ENCODE data around the gene NBPF6.
"Not testable (repeated sequence)": the region's sequence is repeated elsewhere in the genome, so short reads cannot be mapped to it uniquely, and the experiment has no call there.

The NBPF6 gene, protein sequence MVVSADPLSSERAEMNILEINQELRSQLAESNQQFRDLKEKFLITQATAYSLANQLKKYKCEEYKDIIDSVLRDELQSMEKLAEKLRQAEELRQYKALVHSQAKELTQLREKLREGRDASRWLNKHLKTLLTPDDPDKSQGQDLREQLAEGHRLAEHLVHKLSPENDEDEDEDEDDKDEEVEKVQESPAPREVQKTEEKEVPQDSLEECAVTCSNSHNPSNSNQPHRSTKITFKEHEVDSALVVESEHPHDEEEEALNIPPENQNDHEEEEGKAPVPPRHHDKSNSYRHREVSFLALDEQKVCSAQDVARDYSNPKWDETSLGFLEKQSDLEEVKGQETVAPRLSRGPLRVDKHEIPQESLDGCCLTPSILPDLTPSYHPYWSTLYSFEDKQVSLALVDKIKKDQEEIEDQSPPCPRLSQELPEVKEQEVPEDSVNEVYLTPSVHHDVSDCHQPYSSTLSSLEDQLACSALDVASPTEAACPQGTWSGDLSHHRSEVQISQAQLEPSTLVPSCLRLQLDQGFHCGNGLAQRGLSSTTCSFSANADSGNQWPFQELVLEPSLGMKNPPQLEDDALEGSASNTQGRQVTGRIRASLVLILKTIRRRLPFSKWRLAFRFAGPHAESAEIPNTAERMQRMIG

DNA sequence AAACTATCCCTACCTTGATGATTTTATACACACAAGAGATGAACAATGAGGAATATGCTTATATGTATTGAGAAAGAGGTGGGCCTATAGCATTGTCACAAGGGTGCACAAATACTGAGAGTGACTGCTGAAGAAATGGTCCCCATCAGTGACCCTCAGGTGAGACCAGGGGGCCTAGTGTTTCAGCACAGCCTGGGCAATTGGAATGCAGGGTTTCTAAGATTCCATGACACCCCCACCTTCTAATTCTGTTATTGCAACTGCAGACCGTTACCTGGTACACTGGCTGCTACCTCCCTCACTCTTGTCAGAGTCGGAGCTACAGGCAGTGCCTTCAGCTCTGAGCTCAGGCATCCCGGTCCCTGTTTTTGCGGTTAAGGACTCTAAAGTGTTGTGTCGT lies at the start of gene NBPF6:
Gene NBPF6, plus strand, starts transcription at position 301 of the 400 bp plus-strand sequence. CDS start 259 bp downstream, outside the sequence.
- in situ Hi-C loops (cut with MboI; ENCODE audit: low sequenced_read_pairs) = not testable (repeated sequence)

DNA sequence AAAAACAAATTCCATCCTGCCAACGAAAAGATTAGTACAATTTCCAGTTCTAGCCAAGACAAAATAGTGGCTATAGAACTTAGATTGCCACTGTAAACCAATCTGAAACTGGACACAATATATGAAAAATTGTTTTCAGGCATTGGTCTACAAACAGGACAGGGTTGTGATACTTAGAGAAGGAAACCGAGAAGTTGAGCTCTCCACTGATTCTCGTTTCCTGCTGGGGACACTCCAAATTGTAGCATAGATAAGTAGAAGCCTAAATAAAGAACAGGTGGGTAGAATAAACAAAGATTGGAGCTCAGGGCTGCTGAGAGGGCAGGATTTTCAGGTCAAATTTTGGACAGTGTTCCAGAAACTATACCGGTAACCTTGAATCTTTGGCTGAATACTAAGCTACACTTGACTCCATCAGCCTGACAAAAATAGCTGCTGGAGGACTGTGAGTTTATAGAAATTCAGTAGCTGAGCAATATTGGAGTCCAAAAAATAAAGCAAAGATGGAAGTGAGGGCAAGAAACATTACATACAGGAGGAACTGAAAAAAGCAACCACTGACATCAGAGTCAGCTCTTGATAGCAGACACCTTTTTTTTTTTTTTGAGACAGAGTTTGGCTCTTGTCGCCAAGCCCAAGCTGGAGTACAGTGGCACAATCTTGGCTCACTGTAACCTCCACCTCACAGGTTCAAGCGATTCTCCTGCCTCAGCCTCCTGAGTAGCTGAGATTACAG lies 38.9 kb upstream of the NBPF6 start:
- in situ Hi-C loops (cut with MboI; ENCODE audit: low sequenced_read_pairs) = not testable (repeated sequence)

DNA sequence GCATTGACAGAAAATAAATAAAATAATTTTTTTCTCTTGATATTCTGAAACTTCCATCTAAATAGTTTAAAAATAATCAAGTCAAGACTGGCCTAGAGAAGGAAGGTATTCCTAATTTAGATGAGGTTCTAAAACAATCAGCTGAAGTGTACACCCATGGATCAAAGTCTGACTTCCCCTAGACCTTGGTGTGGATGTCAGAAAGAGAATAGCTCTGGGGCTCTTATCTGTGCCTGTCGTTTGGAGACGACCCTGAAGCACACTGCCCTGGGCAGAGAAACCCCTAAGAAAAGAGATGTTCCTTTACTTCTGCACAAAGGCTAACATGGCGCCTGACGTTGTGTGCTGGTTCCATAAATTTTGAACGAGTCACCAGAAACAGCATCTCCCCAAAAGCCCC lies 30.0 kb upstream of the NBPF6 start:
- in situ Hi-C loops (cut with MboI; ENCODE audit: low sequenced_read_pairs) = not testable (repeated sequence)

DNA sequence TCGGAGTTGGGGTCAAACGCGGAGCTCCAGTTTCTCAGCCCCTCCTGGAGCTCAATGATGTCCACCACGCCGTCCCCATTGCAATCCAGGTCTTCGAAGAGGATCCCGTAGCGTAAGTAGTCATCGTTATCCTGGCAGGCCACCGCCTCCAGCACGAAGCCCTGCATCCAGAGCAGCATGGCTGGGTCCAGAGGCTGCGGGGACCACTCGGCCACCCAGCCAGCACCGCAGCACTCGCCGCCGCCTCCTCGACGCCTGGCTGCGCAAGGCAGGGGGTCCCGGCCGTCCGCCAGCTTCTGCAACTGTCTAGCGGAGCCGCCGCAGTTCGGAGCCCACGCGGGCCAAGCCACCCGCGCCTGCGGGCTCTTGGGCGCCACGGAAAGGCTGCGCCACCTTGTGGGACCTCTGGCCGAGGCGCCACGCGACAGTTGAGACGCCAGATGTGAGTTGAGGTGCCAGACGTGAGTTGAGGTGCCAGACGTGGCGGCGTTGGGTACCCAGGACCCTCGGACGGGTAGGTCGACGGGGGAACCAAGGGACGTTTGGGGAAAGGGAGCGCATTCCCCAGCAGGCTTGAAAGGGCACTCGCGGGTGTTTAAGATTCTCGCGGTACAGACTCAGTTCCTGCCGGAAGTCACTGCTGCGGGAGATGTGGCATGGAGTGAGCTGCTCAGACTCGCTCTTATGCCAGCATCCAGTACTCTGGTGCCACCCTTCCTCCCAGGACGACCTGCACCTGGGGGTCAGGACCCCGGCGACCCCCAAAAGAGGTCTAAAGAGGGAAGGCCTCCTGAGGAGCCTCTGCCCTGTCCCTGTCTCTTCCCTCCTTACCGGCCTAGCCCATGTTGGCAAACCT lies 28.9 kb upstream of the NBPF6 start:
- in situ Hi-C loops (cut with MboI; ENCODE audit: low sequenced_read_pairs) = not testable (repeated sequence)

DNA sequence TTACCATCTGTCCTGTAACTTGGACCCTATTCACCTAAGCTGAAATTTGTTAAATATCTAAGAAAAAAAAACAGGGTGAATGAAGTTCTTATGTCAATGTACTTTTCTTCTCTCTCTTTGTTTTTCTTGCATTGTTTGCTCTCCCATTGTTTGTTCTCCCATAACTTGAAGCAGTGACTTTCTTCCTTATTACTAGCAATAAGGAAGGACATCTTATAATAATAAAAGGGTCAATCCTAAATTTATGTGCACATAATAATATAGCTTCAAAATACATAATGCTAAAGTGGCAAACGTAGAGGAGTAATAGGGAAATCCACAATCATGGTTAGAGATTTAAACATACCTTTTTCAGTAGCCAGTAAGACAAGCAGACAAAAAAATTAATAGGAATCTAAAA lies 23.3 kb upstream of the NBPF6 start:
- in situ Hi-C loops (cut with MboI; ENCODE audit: low sequenced_read_pairs) = not testable (repeated sequence)

DNA sequence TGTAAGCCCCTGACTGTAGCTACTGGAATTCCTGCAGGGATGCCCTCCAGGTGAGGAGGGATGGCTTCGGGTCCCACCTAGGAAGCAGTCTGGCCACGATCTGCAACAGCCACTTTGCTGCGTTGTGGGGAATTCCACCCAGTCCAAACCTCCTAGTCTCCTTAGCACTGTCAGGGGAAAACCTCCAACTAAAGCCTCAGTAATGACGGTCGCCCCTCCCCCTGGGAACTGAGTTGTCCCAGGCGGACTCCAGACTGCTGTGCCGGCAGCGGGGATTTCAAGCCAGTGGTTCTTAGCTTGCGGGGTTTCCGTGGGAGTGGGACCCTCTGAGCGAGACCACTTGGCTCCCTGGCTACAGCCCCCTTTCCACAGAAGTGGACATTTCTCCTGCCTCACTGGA lies 18.1 kb upstream of the NBPF6 start:
- in situ Hi-C loops (cut with MboI; ENCODE audit: low sequenced_read_pairs) = not testable (repeated sequence)

DNA sequence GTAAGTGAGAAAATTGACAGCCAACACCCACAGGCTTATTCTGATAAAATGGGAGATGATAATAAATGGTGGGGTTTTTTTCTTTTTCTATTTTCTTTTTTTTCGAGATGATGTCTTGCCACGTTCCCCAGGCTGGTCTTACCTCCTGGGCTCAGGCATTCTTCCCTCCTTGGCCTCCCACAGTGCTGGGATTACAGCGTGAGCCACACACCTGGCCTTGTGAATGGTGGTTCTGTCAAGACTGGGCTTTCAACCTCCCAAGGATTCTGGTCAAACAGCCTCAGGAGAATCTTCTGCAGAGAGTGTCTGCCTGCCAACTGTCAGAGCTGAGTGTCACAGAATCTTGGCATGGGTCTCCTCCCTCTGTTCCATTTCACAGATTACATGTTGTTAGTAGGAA lies 16.7 kb upstream of the NBPF6 start:
- in situ Hi-C loops (cut with MboI; ENCODE audit: low sequenced_read_pairs) = not testable (repeated sequence)

DNA sequence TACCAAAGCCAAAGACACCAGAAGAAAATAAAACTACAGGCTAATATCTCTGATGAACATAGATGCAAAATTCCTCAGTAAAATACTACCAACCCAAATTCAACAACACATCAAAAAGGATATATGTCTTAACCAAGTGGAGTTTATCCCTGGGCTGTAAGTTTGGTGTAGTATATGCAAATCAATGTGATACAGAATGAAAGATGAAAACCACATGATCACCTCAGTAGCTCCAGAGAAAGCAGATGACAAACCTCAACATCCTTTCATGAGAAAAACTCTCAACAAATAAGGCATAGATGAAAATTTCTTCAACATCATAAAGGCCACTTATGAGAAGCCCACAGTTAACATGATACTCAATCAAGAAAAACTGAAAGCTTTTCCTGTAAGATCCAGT lies 11.6 kb upstream of the NBPF6 start:
- in situ Hi-C loops (cut with MboI; ENCODE audit: low sequenced_read_pairs) = not testable (repeated sequence)

DNA sequence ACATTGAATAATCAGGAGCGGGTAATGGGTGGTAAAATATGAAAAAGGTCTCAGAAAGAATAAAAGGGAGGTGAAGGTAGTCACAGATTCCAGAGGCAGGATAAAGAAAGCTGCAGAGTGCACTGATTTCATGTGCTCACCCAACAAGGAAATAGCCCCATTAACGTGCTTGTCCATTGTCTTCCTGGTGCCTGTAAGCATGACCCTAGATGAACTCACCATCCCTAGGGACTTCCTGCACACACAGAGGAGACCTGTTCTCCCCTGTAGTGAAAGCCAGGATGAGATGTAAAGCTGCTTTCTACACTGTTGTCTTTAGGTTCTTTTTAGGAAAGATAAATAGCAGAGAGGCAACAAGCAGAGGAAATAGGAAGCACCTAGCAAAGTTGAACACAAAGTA lies 4.4 kb downstream of the NBPF6 start:
- in situ Hi-C loops (cut with MboI; ENCODE audit: low sequenced_read_pairs) = not testable (repeated sequence)

DNA sequence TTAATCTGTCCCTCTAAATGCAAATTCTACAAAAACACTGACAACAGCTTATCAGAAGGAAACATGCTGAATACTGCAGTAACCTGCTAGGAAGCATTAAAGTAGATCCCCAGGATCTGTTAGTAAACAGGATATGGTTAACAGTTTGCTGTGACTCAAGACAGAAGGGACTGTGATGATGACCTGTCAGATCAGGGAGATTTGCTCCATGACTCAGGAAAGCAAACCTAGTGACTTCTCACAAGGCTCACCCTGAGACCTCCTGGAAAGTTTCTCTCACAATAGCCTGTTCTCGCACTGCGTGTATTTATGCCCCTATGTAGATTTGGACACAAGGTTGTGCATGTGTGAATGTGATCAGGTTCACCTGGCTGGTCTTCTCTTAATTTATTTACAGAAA lies 8.5 kb downstream of the NBPF6 start:
- in situ Hi-C loops (cut with MboI; ENCODE audit: low sequenced_read_pairs) = not testable (repeated sequence)

DNA sequence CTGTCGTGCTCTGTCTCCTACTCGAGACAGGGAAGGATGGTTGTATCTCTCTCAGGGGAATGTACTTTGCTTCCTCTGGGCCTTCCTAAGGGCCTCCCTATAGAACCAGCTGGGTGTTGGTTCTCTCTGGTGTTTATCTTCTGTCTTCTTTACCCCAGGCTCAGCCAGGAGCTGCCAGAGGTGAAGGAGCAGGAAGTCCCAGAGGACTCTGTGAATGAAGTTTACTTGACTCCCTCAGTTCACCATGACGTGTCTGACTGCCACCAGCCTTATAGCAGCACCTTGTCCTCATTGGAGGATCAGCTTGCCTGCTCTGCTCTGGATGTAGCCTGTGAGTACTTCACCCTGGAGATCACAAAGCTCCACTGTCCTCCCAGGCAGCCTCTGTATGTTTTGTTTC lies 11.6 kb downstream of the NBPF6 start:
- in situ Hi-C loops (cut with MboI; ENCODE audit: low sequenced_read_pairs) = not testable (repeated sequence)

DNA sequence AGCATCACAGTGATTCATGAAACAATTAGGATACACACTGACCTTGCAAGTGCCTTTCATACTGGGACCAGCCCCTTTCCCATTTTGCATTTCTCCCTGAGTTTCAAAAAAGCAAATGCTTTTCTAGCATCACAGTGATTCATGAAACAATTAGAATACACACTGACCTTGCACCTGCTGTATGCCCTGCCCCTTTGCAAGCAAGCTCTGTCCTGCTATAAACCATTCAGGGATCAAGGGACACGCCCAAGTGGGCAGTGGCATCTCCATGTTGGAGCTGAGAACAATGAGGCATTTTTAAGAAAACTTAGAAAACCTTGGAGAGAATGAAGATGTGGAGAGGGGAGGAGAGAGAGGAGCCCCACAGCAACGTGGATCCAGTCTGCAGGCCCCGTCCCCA lies 13.8 kb downstream of the NBPF6 start:
- in situ Hi-C loops (cut with MboI; ENCODE audit: low sequenced_read_pairs) = not testable (repeated sequence)

DNA sequence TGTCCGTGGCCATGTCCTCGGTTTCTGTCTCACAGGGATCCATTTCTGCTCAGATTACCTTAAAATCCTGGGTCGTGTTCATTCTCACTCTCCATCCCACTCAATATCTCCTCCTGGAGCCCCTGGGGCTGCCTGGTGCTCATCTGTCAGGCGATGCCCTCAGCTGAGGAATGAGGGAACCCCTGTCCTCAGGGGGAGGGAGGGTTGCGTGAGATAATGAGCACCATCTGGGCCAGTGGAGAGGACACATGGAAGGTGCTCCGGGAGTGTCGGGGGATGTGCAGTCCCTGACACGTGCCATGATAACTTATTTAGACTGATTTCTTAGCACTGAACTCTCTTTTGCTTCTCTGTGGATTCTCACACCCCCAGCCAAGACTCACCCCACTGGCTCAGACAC lies 16.0 kb downstream of the NBPF6 start:
- in situ Hi-C loops (cut with MboI; ENCODE audit: low sequenced_read_pairs) = not testable (repeated sequence)

DNA sequence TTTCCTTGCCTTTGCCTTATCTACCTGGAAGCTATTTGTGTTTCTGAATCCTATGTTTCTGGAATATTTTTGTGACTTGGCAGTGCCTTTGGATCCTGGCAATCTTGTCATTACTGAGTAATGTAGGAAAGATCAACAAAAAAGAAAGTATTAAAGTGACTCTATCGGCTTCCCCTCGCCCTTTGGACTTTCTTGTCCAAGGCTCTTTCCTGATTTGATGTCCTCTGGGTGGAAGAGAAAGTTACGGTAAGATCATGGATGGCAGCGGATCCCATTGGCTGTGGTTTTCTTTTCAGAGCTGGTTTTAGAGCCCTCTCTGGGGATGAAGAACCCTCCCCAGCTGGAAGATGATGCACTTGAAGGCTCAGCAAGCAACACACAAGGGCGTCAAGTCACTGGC lies 17.0 kb downstream of the NBPF6 start:
- in situ Hi-C loops (cut with MboI; ENCODE audit: low sequenced_read_pairs) = not testable (repeated sequence)

DNA sequence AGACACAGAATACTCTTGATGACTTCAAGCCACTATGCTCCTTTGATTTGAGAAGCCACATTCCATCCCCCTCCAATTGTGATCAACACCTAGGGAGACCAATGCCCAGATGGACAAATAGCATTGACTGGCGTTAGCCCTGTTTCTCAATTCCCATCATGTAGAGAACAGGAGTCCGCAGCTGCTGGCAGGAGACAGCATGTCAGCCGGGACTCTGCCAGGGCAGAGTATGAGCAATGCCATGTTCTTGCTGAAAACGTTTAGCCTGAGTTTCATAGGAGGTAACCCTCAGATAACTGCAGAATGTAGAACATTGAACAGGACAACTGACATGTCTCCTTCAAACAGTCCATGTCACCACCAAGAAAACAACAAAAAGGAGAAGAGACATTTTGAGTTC lies 20.6 kb downstream of the NBPF6 start:
- in situ Hi-C loops (cut with MboI; ENCODE audit: low sequenced_read_pairs) = not testable (repeated sequence)

DNA sequence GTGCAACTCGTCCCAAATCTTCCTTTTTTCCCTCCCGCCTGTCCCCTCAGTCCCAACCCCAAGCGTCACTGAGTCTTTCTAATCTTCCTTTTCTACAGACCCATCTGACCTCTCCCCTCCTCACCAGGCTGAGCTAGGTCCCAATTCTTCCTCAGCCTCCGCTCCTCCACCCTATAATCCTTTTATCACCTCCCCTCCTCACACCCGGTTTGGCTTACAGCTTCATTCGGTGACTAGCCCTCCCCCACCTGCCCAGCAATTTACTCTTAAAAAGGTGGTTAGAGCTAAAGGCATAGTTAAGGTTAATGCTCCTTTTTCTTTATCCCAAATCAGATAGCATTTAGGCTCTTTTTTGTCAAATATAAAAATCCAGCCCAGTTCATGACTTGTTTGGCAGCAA lies 24.4 kb downstream of the NBPF6 start:
- in situ Hi-C loops (cut with MboI; ENCODE audit: low sequenced_read_pairs) = not testable (repeated sequence)

DNA sequence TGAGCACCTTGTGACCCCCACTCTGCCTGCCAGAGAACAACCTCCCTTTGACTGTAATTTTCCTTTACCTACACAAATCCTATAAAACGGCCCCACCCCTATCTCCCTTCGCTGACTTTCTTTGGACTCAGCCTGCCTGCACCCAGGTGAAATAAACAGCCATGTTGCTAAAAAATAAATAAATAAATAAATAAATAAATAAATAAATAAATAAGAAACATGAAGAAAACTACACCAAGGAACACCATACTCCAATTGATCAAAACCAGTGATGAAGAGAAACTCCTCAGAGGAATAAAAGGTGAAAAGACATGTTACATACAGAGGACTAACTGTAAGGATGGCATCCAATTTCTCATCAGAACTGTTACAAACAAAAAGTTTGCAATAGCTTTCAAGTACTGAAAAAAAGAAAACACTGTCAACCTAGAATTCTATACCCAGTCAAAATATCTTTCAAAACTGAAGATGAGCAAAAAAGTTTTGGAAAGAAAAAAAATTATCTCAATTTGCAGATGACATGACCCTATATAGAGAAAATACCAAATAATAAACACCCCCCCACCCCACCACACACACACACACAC lies 28.4 kb downstream of the NBPF6 start:
- in situ Hi-C loops (cut with MboI; ENCODE audit: low sequenced_read_pairs) = no loop called here

DNA sequence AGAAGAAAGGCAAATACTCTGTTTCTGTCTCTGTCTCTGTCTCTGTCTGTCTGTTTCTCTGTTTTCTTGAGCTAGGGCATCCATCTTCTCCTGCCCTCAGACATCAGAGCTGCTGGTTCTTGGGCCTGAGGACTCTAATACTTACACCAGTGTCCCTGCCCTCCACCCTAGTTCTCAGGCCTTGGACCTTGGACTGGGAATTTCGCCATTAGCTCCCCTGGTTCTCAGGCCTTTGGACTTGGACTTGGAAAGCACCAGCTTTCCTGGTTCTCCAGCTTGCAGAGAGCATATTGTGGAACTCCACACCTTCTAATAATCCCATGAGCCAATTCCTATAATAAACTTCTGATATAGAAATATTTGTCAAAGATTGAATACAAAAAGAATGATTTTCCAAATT lies 32.6 kb downstream of the NBPF6 start:
- in situ Hi-C loops (cut with MboI; ENCODE audit: low sequenced_read_pairs) = no loop called here

DNA sequence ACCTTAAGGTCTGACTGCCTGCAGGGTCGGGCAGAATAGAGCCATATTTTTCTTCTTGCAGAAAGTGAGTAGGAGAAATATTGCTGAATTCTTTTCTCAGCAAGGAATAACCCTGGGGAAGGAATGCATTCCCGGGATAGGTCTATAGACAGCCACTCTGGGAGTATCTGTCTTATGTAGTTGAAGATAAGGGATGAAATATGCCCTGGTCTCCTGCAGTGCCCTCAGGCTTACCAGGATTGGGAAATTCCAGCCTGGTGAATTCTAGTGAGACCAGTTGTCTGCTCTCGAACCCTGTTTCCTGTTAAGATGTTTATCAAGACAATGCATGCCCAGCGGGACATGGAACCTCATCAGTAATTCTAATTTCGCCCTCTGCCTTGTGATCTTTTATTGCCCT lies 35.8 kb downstream of the NBPF6 start:
- in situ Hi-C loops (cut with MboI; ENCODE audit: low sequenced_read_pairs) = not testable (repeated sequence)

DNA sequence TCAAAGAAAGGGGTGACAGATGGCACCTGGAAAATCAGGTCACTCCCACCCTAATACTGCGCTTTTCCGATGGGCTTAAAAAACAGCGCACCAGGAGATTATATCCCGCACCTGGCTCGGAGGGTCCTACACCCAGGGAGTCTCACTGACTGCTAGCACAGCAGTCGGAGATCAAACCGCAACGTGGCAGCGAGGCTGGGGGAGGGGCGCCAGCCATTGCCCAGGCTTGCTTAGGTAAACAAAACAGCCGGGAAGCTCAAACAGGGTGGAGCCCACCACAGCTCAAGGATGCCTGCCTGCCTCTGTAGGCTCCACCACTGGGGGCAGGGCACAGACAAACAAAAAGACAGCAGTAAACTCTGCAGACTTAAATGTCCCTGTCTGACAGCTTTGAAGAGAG lies 36.6 kb downstream of the NBPF6 start:
- in situ Hi-C loops (cut with MboI; ENCODE audit: low sequenced_read_pairs) = not testable (repeated sequence)
